GOT3 (cell line): Measurements from ENCODE around the gene SLC6A3.
"Not testable (repeated sequence)": the region's sequence is repeated elsewhere in the genome, so short reads cannot be mapped to it uniquely, and the experiment has no call there.

Experiments used
- DNase-seq: peaks from one replicate; lab custom pipeline; 2025; ENCODE audit warnings: mixed read lengths; lab: John Stamatoyannopoulos, UW

SLC6A3 gene

DNA sequence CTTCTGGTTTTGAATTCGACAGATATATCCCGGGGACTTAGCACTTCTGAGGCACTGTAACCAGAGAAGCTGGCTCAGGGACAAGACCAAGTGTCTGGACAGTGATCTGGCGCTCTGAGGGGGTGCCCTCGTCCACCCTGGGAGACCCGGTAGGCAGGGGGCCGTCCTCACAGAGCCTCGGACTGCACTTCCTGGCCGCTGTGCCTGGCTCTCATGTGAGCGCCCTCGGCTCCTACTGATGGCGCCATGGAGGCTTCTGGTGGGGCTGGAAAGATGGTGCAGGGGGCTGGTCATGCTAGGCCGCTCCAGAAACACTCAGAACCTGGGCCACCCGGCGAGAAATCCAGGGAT lies 18.8 kb upstream of the SLC6A3 start:
- DNase-seq: no peak

DNA sequence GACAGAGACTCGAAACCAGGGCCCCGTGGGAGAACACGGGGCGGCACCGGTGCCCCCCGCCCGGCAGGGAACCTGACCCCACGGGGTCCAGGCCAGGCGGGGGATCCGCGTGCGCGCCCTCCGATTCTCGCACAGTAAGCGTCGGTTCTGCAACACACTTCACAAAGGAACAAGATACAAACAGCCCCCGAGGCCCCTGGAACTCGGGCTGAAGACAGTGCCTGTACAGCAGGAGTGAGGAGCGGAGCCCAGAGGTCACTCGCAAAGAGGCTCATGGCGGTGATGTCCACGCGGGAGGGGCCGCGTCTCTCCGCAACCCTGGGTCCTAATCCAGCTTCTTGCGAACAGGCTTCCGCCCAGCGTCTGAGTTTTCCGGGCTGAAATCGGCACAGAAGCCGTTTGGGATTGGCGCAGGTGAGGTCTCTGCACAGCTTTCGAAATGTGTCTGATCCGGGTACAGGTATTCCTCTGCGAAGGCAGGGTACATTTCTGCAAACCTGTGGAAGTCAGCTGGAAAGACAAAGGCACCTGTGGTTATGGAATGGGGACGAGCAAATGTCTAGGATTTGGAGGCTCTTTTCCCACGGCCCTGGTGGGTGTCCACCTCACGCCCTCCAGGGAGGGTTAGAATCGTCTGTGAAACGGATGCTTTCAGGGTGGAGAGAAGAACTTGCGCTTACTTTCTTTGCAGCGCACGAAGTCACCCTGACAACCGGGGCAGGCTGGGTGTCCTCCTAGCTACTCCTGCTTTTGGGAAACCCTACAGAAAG lies 18.3 kb upstream of the SLC6A3 start:
- DNase-seq: no peak

DNA sequence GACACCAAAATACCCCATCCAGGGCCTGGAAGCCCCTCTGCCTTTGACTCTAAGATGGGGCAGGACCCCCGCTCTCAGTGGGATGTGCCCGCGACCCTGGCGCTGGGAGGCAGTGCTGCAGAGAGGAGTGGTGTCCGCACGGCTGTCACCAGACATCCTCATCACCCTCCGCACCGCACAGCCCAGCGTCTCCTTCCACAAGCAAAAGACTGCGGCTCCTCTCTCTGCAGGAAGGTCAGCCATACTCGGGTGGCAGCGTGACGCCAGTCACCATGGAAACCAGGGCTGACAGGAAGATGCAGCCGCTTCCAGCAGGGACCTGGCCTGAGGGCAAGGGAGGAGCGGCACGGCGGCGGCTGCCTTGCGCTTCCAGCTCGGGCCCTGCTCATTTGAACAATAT lies 17.1 kb upstream of the SLC6A3 start:
- DNase-seq: no peak

DNA sequence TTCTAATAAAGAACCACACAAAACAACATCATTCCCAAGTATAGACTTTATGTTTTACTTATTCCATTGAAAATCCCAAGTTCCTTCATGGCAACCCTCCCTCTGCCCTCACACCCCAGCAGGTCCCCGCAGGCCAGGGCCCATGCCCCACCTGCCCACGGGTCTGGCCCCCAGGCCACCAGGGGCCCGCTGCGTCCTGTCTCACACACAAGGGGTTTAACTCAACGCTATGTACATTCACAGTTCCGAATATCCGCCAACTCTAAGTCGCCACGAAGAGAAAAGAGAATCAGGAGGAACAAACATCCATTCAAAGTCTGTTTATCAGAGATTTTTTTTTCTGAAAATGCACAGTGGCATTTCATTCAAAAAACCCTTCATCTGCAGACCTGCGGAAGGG lies 16.2 kb upstream of the SLC6A3 start:
- DNase-seq: no peak

DNA sequence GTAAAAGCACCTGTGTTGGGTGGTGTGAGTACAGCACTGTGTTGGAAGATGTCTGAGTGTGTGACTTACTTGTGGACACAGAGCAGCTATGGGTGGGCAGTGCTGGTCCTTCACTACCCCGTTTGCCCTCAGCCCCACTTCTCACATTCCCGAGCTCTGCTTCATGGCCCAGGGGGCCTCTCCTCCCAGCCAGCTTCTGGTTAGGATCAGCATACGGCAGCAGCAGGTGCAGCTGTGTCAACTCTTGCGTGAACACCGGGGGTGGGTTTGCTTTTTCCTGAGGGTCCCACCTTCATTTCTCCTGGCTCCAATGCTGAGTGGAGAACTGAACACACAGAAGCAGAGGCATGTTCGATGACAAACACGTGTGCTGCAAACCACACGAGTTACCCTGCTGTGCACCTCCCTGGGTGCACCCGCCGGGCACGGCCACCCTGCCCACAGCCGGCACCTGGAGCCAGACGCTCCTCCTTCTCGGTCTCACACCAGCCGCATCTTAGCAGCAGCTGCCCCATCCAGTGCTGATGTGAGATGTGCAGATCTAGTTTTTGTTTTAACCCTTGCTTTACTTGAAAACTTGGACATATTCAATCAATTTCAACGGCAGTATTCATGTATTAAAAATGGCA lies 14.9 kb upstream of the SLC6A3 start:
- no peak for DNase-seq

- not testable (repeated sequence) for DNase-seq
Observed at GRCh38 chr5:1459435-1459834, 14.2 kb upstream of the SLC6A3 start.

- not testable (repeated sequence) for DNase-seq
Observed at GRCh38 chr5:1456110-1456881, 11.1 kb upstream of the SLC6A3 start.

GRCh38 chr5:1453613-1454012 lies 8.4 kb upstream of the SLC6A3 start:
- DNase-seq: no peak

DNA sequence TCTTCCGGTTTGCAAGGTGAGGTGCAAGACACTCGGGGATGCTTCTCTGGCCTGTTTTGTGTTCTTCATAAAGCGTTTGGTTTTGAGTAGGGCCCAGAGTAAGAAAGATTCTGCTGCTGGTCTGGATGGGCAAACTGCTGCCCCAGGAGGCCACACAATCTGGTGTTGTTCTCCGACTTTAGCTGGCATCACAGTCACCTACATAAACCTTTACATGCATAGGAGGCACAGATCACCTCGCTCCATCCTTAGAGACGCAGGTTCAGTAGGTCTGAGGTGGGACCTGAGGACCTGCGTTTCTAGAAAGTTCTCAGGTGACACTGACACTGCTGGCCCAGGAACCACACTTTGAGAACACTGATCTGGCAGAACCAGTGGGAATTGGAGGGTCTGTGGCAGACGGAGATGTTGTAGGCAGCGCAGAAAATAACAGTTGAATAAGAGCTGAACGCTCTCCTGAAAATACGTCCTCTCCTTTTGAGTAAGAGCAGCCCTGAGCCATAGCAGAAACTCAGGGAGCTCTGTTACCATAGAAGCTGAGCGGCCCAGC lies 3.9 kb upstream of the SLC6A3 start:
- DNase-seq: no peak

DNA sequence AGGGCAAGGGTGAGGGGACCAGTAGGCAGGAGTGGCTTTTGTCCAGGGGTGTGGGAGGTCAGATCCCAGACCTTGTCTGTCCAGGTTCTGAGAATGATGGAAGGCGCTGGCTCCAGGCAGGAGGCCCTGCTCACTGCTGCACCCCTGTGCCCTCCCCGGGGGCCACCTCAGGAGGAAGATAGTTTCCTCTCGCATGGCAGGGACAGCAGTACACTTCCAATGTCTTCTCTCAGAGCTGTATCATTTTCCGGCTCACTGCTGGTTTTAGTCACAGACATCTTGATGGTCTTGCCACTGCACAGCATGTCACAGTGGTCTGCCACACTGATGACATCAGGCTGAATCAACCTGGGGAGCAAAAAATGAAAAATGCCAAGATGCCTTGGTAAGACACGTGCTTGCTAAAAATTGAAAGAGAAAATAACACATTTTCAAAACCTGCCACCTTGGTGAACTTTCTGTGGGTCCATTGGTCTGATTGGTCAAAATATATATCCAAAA lies 3.3 kb upstream of the SLC6A3 start:
- no peak for DNase-seq

- DNase-seq: no peak
Observed at GRCh38 chr5:1447671-1448361, 2.6 kb upstream of the SLC6A3 start.

GRCh38 chr5:1446602-1447343 lies 1.5 kb upstream of the SLC6A3 start:
- DNase-seq: no peak

DNA sequence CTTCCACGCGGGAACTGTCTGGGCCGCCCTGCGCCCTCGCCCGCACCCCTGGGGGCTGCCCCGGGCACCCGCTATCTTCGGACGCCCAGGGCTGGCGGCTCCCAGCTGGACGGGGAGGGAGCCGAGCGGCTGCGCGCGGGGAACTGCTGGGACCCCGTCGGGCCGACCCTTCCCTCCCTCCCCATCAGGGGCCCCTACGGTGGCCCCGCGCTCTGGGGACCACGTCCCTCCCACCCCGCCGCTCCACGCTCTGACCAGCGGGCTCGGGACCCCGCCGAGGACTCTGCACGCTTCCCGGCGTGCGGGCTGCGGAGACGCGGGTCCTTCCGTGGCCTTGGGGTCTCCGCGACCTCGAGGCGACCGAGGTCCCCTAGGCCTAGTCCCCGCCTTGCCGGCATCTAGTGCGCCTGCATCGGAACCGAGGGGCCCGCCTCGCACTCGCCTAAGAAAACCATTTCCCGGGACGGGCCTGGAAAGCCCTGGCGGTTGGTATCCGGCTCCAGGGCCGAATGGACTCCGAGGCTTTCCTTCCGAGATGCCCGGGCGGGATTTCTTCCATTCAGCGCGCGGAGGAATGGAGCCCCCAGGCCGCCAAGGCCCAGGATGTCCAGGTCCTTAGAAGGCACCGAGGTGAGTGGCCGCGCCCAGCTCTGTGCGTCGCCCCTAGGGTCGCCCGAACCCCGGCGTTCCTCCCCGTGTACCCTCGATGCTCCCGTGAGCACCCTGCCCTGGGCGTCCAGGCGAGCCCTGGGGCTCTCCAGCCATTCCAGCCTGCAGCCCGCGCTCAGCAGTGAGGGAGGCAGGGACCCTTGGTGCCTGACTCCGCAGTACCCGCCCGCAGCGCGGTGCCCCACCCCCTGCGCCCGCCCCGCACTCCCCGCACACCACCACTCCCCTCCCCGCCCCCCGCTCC lies 705 bp upstream of the SLC6A3 start:
- DNase-seq: no peak

- DNase-seq: no peak
Observed at GRCh38 chr5:1444361-1445189, 665 bp downstream of the SLC6A3 start.

DNA sequence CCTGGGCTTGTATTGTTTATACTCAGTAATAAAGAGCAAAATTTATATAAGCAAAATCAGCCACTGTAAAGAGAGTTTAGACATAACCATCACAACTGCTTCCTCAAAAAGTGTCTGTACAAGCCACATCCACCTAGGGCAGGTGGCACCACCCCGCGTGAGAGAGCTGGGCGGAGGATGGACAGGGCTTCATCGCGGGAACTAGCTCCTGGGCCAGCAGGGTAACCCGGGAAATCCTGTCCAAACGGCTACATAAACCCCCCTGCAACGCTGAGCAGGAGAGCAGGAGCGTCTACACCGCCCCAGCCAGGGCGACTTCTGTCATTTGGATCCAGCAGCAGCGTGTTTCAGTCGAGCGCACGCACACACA lies 1.3 kb downstream of the SLC6A3 start:
- no peak for DNase-seq

DNA sequence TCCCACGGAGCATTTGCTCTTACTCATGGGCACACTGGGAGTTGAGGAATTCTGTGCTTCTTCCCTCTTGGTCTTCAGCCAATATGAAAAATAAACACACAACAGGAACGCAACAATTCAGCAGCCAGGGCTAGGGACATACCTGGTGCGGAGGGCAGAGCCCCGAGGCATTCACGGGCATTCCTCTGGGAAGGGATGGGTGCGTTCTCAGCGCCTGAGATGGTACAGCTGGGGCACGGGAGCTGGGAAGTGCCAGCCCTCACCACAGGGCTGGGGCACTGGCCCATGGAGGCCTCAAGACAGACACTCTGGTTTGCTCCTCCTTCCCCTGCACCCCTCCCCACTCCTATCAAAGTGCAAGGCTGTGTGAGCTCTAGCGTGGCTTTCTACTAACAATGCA lies 2.1 kb downstream of the SLC6A3 start:
- no peak for DNase-seq

DNA sequence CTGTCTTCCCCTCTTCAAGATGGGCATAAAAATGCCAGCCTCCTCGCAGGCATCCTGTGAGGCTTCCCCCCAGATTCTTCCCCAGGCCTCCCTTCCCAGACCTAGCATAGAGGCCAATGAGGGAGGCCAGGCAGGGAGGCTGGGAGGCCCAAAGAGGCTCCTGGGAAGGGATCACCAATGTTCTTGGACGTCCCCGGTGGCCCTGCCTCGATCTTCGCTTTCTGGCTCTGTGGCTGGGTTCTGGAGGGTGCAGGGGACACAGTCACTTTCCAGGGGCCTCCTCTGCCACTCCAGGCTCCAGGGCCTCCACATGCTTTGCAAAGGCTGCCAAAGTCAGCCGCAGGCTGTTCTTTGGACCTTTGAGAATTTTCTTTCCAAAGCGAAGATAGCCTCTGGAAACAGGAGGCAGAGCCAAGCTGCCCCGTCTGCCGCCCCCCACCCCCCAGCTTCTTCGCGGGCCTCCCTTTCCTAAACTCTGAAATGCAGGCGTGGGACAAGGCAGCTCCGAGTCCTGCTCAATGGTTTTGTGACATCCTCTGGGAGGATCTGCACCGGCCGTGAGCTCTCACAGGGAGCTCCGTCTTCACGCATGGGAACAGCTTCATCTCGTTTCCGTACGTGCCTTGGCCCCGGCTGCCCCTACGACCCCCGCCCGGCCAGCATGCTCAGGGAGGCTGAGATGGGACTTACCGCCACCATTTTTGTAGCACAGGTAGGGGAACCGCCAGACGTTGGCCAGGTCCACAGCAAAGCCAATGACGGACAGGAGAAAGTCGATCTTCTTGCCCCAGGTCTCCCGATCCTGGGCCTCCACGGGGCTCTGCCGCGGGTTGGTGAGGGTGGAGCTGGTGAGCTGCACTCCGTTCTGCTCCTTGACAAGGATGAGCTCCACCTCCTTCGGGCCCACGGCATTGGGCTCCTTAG lies 2.8 kb downstream of the SLC6A3 start:
- no peak for DNase-seq

DNA sequence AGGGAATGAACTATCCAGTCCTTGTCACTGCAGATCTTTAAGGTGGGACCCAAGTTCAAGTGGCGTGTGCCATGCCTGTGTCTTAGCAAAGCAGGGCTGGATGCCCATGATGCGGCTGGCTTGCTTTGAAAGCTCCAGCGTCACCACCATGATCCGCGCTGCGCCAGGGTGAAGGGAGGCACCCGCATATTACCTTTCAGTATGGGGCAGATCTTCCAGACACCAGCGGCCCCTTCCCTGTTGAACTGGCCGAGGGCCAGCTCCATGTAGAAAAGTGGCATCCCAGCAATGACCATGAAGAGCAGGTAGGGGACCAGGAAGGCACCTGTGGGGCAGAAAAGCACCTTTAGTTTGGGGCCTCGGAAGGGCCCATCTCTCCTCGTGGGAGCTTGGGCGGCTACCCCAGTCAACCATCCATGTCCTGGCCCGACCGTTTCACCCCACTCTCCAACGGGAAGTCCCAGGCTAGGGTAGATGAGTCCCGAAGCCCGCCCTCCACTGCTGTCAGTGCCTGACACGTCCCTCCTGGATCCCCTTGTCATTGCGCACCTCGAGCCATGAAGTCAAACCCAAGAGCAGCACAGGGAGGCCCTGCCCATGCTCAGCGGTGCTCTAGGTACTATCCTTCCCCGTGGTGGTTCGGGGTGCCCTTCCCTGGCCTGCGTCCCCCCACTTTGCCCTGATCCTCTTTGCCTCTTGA lies 3.9 kb downstream of the SLC6A3 start:
- no peak for DNase-seq
